Dendritic cell treated with granulocyte-macrophage colony-stimulating factor and Interleukin-4, amounts not matched to agents 40 ng/mL and 50 ng/mL, for 4 days (primary cell): Measurements from ENCODE around the gene PCNX4.

Source experiments
- H3K27ac Mint-ChIP-seq: one replicate; pipeline ENCODE4 v1.8.0; 2022; ENCODE audit warnings: mild to moderate bottlenecking, mixed read lengths
- H3K27me3 Mint-ChIP-seq: one replicate; pipeline ENCODE4 v1.8.0; 2022; ENCODE audit warnings: mild to moderate bottlenecking, mixed read lengths
- H3K36me3 Mint-ChIP-seq: one replicate; pipeline ENCODE4 v1.8.0; 2022; ENCODE audit warnings: low read depth, mixed read lengths
- H3K4me1 Mint-ChIP-seq: one replicate; pipeline ENCODE4 v1.8.0; 2022; ENCODE audit warnings: low read depth, mixed read lengths
- H3K4me3 Mint-ChIP-seq: one replicate; pipeline ENCODE4 v1.8.0; 2022; ENCODE audit warnings: mild to moderate bottlenecking, moderate library complexity, mixed read lengths
- H3K9me3 Mint-ChIP-seq: one replicate; pipeline ENCODE4 v1.8.0; 2022; ENCODE audit warnings: mixed read lengths
- intact Hi-C: fragments of 100-400 bp; cut with micrococcal nuclease; formaldehyde crosslinking; loops from one replicate; pipeline ENCODE4 v1.15.0; 2022

Gene PCNX4

GRCh38 chr14:60166142-60166541 lies 74.4 kb downstream of the PCNX4 start:
- no peaks in the 10 kb centered on the region for H3K27me3 Mint-ChIP-seq
- H3K36me3 Mint-ChIP-seq: peaks cover 8% of the 10 kb centered on the region
- peaks cover 13% of the 10 kb centered on the region for H3K4me1 Mint-ChIP-seq
- H3K27ac Mint-ChIP-seq: no peak overlapping the region
- intact Hi-C loops: loop anchor here (10.0 kb wide), 1 partner anchor 661 kb away; no protein-coding TSS in a partner anchor
- no peaks in the 10 kb centered on the region for H3K9me3 Mint-ChIP-seq
- no peak overlapping the region for H3K4me3 Mint-ChIP-seq

DNA sequence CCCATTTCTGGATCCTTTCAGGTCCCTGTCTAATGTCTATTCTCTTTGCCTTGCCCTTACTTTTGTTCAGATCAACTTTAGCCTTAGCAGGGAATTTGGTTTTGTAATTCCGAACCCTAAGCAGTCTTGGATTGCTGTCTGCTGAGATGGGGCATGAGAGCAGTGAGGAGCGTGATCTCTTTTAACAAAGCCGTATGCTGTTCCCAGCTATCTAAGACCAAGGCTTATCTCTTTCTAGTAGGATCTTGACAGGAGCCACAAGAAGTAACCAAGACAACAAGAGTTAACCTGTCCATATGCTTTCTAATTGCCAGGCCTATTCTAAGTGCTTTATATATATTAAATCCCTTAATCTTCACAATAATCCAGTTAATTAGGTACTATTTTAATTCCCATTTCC lies 78.0 kb downstream of the PCNX4 start:
- intact Hi-C loops: loop anchor here (10.0 kb wide), 1 partner anchor 665 kb away; no protein-coding TSS in a partner anchor
- Mint-ChIP-seq H3K4me3 (no peak overlapping the region), H3K27me3 (no peaks in the 10 kb centered on the region), H3K27ac (no peak overlapping the region), H3K9me3 (no peaks in the 10 kb centered on the region), H3K36me3 (peaks cover 5% of the 10 kb centered on the region), H3K4me1 (peaks cover 6% of the 10 kb centered on the region)

- H3K27ac Mint-ChIP-seq: no peak overlapping the region
- intact Hi-C loops: no loop called here
- H3K9me3 Mint-ChIP-seq: no peaks in the 10 kb centered on the region
- no peaks in the 10 kb centered on the region for H3K36me3 Mint-ChIP-seq
- H3K27me3 Mint-ChIP-seq: no peaks in the 10 kb centered on the region
- no peak overlapping the region for H3K4me3 Mint-ChIP-seq
- H3K4me1 Mint-ChIP-seq: peaks cover 17% of the 10 kb centered on the region
These were observed 79.2 kb downstream of the PCNX4 start for GRCh38 chr14:60170948-60171347.

DNA sequence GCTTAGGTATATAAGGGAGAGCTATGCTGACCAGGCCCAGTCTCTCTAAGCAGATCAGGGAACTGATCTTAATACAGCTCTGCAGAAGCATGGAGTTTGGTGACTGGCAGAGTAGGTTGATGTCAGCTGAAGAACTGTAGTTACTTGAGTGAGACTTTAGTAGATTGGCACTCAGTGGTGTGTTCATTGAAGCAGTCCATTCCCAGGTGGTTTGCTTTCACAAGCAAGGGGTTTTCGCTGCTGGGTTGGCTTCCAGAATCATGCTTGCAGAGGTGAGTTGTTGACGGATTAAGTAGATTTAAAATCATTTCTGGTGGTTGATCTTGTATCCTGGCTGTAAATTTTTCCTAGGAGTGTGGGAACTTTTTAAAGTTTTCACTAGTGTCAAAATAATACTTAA lies 80.0 kb downstream of the PCNX4 start:
- Mint-ChIP-seq H3K27me3 (no peaks in the 10 kb centered on the region), H3K9me3 (no peaks in the 10 kb centered on the region), H3K27ac (no peak overlapping the region), H3K4me3 (no peak overlapping the region), H3K36me3 (no peaks in the 10 kb centered on the region), H3K4me1 (peaks cover 17% of the 10 kb centered on the region)
- intact Hi-C loops: no loop called here

GRCh38 chr14:60174352-60175254 lies 82.9 kb downstream of the PCNX4 start:
- Mint-ChIP-seq H3K27me3 (no peaks in the 10 kb centered on the region), H3K36me3 (no peaks in the 10 kb centered on the region), H3K4me3 (no peak overlapping the region), H3K27ac (no peak overlapping the region), H3K9me3 (no peaks in the 10 kb centered on the region), H3K4me1 (peaks cover 17% of the 10 kb centered on the region)
- intact Hi-C loops: no loop called here

- H3K27ac Mint-ChIP-seq: no peak overlapping the region
- no peaks in the 10 kb centered on the region for H3K9me3 Mint-ChIP-seq
- intact Hi-C loops: no loop called here
- peaks cover 17% of the 10 kb centered on the region for H3K4me1 Mint-ChIP-seq
- H3K4me3 Mint-ChIP-seq: no peak overlapping the region
- no peaks in the 10 kb centered on the region for H3K36me3 Mint-ChIP-seq
- H3K27me3 Mint-ChIP-seq: no peaks in the 10 kb centered on the region
These were observed 83.7 kb downstream of the PCNX4 start for GRCh38 chr14:60175255-60175902.

GRCh38 chr14:60178164-60178563 lies 86.4 kb downstream of the PCNX4 start:
- Mint-ChIP-seq H3K4me1 (peaks cover 22% of the 10 kb centered on the region), H3K27ac (no peak overlapping the region), H3K9me3 (no peaks in the 10 kb centered on the region), H3K4me3 (no peak overlapping the region), H3K36me3 (no peaks in the 10 kb centered on the region), H3K27me3 (no peaks in the 10 kb centered on the region)
- intact Hi-C loops: no loop called here

GRCh38 chr14:60178820-60179219 lies 87.1 kb downstream of the PCNX4 start:
- no peaks in the 10 kb centered on the region for H3K27me3 Mint-ChIP-seq
- H3K9me3 Mint-ChIP-seq: no peaks in the 10 kb centered on the region
- peaks cover 22% of the 10 kb centered on the region for H3K4me1 Mint-ChIP-seq
- H3K4me3 Mint-ChIP-seq: no peak overlapping the region
- no peaks in the 10 kb centered on the region for H3K36me3 Mint-ChIP-seq
- no peak overlapping the region for H3K27ac Mint-ChIP-seq
- intact Hi-C loops: no loop called here

GRCh38 chr14:60179431-60179869 lies 87.7 kb downstream of the PCNX4 start:
- peaks cover 18% of the 10 kb centered on the region for H3K4me1 Mint-ChIP-seq
- H3K4me3 Mint-ChIP-seq: no peak overlapping the region
- H3K27ac Mint-ChIP-seq: no peak overlapping the region
- H3K27me3 Mint-ChIP-seq: no peaks in the 10 kb centered on the region
- no peaks in the 10 kb centered on the region for H3K9me3 Mint-ChIP-seq
- H3K36me3 Mint-ChIP-seq: no peaks in the 10 kb centered on the region
- intact Hi-C loops: no loop called here

GRCh38 chr14:60183138-60183537 lies 91.4 kb downstream of the PCNX4 start:
- Mint-ChIP-seq H3K36me3 (no peaks in the 10 kb centered on the region), H3K9me3 (no peaks in the 10 kb centered on the region), H3K27ac (no peak overlapping the region), H3K27me3 (no peaks in the 10 kb centered on the region), H3K4me3 (no peak overlapping the region), H3K4me1 (peaks cover 6% of the 10 kb centered on the region)
- intact Hi-C loops: no loop called here

GRCh38 chr14:60183741-60184140 lies 92.0 kb downstream of the PCNX4 start:
- H3K4me1 Mint-ChIP-seq: peaks cover 6% of the 10 kb centered on the region
- no peaks in the 10 kb centered on the region for H3K27me3 Mint-ChIP-seq
- intact Hi-C loops: loop anchor here (1.0 kb wide), 2 partner anchors 119 to 218 kb away; no protein-coding TSS in a partner anchor
- H3K9me3 Mint-ChIP-seq: no peaks in the 10 kb centered on the region
- no peak overlapping the region for H3K27ac Mint-ChIP-seq
- H3K4me3 Mint-ChIP-seq: peak overlapping the region; percentile 44
- no peaks in the 10 kb centered on the region for H3K36me3 Mint-ChIP-seq

DNA sequence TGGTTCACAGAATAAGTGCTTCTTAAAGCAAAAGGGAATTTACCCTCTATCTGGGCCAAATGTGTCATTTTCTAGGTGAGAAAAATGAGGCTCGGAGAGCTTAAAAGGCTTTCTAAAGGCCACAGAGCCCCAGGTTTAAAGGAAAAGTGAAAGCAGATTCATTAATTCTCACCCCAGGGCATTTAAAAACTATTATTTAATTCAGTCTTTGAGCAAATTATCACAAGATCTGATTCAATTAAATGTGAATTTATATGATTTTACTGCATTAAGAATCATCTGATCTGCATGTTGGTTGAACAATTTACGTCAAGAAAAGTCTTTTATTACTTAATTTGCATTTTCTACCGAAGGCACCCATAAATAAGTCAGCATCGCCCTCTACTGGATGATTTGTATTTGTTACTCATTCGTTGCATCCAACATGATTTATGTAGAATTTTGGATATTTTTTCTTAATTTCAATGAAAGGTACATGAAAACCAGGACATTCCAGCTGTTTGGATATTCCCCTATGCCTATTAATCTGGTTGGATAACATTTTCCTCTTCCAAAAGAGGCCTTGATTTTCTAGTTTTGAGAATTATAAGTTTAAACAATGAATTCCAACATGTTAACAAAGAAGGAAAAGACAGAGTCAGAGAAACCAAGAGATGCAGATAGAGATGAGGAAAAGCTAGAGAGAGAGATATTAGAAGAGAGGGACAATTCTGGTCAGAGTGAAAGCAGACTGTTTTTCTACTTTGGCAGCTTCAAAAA lies 92.6 kb downstream of the PCNX4 start:
- intact Hi-C loops: loop anchor here (1.0 kb wide), 2 partner anchors 120 to 219 kb away; no protein-coding TSS in a partner anchor
- Mint-ChIP-seq H3K9me3 (no peaks in the 10 kb centered on the region), H3K4me3 (peak overlapping the region; percentile 44), H3K4me1 (peaks cover 6% of the 10 kb centered on the region), H3K27ac (no peak overlapping the region), H3K36me3 (no peaks in the 10 kb centered on the region), H3K27me3 (no peaks in the 10 kb centered on the region)

- H3K4me3 Mint-ChIP-seq: no peak overlapping the region
- H3K27ac Mint-ChIP-seq: no peak overlapping the region
- no peaks in the 10 kb centered on the region for H3K27me3 Mint-ChIP-seq
- H3K4me1 Mint-ChIP-seq: peaks cover 11% of the 10 kb centered on the region
- intact Hi-C loops: loop anchor here (1.0 kb wide), 2 partner anchors 121 to 220 kb away; no protein-coding TSS in a partner anchor
- H3K9me3 Mint-ChIP-seq: no peaks in the 10 kb centered on the region
- no peaks in the 10 kb centered on the region for H3K36me3 Mint-ChIP-seq
These were observed 93.3 kb downstream of the PCNX4 start for GRCh38 chr14:60184905-60185555.
